ENCODE results near the gene RNPEPL1.

RNPEPL1 gene

DNA sequence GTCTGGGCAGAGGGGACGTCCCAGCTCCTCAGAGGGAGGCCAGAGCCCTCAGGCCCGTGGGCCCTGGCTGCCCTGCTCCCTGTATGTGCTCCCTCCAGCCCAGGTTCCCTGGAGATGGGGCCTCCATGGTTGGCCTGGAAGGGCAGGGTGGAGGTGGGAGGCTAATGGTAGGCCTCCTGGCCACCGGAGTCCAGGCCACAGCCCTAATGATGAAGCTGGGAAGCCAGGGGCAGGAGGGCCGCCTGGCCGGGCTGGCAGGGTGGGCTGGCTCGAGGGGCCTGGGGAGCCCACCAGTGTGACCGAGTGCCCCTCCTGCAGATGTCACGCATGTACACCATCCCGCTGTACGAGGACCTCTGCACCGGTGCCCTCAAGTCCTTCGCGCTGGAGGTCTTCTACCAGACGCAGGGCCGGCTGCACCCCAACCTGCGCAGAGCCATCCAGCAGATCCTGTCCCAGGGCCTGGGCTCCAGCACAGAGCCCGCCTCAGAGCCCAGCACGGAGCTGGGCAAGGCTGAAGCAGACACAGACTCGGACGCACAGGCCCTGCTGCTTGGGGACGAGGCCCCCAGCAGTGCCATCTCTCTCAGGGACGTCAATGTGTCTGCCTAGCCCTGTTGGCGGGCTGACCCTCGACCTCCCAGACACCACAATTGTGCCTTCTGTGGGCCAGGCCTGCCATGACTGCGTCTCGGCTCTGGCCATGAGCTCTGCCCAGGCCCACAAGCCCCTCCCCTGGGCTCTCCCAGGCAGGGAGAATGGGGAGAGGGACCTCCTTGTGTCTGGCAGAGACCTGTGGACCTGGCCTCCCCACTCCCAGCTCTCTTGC lies 9.2 kb downstream of the RNPEPL1 start:
- DNase-seq = no peak

DNA sequence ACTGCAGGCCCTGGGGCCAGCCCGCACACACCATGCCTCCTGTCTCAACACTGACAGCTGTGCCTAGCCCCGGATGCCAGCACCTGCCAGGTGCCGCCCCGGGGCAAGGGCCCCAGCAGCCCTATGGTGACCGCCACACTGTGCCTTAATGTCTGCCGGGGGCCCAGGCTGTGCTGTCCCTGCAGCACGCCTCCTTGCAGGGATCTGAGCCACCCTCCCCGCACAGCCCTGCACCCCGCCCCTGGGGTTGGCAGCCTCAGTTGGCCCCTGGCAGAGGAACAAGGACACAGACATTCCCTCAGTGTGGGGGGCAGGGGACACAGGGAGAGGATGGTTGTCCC lies 9.8 kb downstream of the RNPEPL1 start:
- no peak for DNase-seq

DNA sequence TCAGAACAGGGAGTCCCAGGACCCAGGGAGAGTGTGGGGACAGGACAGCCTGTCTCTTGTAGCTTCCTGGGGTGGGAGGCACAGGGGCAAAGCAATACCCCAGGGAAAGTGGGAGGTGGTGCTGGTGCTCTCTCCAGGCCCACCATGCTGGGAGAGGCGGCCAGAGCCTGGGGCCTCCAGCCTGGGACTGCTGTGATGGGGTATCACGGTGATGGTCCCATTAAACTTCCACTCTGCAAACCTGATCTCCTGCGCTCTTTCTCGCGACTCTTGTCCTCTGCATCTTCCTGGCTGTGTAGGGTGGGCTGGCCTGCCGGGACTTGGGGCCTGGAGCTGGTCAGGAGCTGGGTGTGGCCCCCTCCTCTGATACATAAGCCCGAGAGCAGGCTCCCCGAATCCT lies 10.2 kb downstream of the RNPEPL1 start:
- DNase-seq = no peak

GRCh38 chr2:240579071-240579762 lies 10.9 kb downstream of the RNPEPL1 start:
- DNase-seq = no peak

DNA sequence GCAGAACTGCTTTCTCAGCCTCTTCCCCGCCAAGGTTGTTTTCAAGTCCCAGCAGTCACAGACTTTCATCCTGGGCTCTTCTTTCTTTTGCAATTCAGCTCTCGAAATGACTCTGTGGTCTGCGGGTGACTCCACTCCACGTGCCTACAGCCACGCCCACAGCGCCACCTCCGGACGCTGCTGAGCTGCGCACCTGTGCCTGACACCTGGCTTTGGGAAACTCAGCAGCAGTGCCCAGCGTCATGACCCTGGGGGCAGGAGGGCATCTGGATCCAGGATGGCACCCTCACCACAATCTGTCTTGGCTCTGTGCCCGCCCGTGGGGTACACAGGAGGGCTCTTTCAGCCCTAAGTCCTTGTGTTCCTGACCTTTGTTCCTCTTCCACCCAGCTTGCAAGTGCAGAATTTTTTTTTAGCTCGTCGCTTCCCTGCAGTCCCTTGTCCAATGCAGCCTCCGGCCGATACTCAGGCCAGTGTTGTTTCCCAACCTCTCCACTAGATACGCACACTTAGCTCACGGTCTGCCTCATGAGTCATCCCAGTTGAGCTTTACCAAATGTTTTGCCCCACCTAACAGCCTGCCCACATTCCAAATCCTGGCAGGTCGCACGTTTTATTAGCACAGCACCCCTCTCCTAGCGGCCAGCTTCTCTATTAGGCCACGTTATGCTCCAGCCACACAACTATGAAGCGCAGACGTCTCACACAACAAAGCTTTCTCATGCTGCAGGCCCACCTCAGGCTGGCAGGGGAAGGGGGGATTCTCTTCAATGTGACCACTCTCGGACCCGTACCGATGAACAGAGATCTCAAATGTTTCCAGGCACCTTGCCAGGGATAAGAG lies 11.7 kb downstream of the RNPEPL1 start:
- DNase-seq = no peak

GRCh38 chr2:240581811-240582210 lies 13.5 kb downstream of the RNPEPL1 start:
- DNase-seq = no peak

DNA sequence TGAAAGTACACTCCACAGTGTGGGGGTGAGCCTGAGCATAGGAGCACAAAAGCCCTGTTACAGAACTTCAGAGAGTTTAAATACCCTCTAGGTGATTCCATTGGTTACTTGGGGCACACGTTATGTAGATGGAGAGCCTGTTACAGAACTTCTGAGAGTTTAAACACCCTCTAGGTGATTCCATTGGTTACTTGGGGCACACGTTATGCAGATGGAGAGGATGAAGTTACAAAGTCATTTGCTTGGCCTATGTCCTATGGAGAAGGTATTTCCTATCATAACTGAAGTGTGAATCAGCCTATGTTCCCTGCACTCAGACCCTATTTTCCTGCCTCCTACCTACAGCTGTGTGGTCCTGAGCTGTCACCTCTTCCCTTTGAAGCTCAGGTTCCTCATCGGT lies 14.5 kb downstream of the RNPEPL1 start:
- no peak for DNase-seq

GRCh38 chr2:240583774-240584173 lies 15.5 kb downstream of the RNPEPL1 start:
- DNase-seq = no peak

DNA sequence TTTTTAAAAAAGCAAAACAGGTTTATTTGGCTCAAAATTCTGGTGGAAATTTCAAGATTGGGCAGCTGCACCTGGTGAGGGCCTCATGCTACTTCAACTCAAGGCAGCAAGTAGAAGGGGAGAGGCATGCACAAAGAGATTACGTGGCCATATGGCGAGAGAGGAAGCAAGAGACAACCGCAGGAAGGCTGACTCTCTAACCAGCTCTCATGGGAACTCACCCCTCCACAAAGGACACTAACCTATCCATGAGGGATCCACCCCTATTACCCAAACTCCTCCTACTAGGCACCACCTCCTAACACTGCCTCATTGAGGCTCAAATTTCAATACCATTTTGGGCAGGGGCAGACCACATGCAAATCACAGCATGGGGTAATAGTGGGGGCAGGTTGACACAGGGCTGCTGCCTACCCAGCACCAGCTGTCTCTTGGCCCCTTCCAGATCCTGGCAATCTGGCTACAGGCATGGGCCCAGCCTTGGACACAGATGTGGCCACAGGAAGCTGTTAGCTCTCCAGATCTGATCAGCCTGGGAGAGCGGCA lies 16.3 kb downstream of the RNPEPL1 start:
- no peak for DNase-seq

DNA sequence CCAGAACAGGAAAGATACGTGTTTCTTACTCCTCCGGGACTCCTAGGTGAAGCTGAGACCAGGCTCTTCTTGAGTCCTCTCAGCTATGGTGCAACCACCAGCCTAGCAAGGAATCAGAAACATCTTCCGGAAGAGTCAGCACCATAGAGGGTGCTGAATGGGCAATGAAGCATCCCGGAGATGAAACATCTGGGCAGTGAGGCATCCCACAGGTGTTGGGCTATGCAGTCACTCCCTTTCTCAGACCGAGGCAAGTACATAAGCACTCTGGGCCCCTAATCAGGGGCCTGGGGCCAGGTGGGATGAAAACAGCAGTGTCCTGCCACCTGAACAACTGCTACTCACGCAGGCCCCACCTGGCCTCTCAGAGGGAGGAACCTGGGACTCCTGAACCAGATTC lies 16.8 kb downstream of the RNPEPL1 start:
- DNase-seq = no peak

- no peak for DNase-seq
Measured at GRCh38 chr2:240585681-240586197, 17.5 kb downstream of the RNPEPL1 start.

- peak; percentile 88 for DNase-seq
Measured at GRCh38 chr2:240586198-240586918, 18.1 kb downstream of the RNPEPL1 start, which contains the start of gene CAPN10. TSS of gene CAPN10 (plus strand) at chr2:240586734. CDS start at chr2:240586912, 178 bp downstream.

GRCh38 chr2:240586919-240587800 lies 18.9 kb downstream of the RNPEPL1 start:
- DNase-seq = peak; percentile 31

DNA sequence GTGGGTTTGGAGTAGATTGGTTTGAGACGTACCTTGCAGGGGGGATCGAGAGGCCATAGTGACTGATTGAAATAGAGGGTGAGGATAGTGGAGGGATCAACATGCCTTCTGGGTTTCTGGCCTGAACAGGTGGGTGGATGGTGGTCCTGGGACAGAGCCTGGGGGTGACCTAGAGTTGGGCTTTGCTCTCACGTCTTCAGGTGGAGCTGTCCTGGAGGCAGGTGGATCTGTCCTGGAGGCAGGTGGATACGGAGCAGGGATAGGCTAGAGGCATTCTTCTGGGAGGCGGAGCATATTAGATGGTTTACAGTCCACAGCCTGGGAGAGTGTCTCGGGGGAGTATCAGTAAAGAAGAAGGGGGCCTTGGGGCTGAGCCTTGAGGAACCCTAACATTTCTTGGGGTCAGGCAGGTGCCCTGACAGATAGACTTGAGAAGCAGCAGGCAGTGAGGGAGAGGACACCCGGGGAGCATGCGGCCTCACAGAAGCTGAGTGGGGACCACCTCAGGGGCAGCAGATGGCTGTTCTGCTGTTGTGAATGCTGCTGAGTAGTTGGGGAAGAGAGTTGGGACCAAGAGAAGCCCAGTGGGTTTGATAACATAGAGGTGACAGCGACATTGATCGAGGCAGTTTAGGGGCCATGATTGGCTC lies 19.8 kb downstream of the RNPEPL1 start:
- DNase-seq = no peak

- DNase-seq = no peak
Measured at GRCh38 chr2:240588669-240589068, 20.4 kb downstream of the RNPEPL1 start.

DNA sequence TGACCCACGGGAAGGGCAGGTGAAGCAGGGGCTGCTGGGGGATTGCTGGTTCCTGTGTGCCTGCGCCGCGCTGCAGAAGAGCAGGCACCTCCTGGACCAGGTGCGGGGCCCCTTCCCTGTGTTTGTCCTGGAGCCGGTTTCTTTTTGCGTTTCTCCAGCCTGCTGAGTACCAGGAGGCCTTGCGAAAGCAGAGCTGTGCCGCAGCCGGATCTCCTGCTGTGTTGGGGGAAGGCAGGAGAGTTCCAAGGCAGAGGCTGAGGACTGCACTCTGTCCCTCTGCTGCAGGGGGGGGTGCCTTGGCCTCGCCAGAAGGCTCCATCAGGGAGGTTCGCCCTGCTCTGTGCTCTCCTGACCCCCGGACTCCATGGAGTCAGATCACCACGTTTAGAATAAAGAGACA lies 21.1 kb downstream of the RNPEPL1 start:
- no peak for DNase-seq

- no peak for DNase-seq
Measured at GRCh38 chr2:240589850-240590525, 21.7 kb downstream of the RNPEPL1 start.

DNA sequence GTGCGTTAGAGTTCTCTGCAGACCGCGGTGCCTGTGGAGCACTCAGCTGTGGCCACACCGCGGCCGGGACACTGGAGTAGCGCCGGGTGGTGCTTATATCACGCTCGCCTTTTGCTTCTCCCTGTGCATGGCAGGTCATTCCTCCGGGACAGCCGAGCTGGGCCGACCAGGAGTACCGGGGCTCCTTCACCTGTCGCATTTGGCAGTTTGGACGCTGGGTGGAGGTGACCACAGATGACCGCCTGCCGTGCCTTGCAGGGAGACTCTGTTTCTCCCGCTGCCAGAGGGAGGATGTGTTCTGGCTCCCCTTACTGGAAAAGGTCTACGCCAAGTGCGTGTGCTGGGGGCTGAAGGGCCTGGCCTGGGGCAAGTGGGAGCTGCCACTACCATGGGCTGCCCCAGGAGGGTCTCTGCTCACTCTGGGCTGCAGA lies 22.4 kb downstream of the RNPEPL1 start:
- no peak for DNase-seq

DNA sequence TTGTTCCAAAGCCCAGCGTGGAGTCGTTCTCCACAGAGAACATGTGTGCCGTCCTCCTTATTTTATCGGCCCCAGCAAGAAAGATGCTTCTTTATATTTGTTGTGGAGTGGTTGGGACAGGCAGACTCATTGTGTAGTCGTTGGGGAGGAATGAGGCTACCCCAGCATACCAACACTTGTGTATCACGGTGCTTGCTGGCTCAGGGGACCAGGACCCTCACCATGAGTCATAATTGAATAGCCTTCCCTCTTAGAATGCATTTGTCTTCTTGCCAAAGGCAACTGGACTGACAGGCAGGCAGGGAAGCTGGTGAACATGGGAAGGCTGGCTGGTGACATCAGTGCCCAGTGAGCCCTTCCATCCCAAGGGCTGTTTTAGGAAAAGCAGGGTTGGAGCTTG lies 22.9 kb downstream of the RNPEPL1 start:
- no peak for DNase-seq

DNA sequence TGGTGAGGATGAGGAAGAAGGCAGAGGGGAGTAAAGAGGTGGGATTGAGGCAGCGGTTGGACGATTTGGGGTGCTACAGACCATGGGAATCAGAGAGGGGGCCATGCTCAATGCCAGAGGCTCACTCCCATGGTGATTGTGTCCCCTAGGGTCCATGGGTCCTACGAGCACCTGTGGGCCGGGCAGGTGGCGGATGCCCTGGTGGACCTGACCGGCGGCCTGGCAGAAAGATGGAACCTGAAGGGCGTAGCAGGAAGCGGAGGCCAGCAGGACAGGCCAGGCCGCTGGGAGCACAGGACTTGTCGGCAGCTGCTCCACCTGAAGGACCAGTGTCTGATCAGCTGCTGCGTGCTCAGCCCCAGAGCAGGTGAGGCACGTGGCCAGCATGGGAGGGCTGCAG lies 23.5 kb downstream of the RNPEPL1 start:
- DNase-seq = no peak

Measured in NCI-H1092 (cell line).